GM18867 (cell line): ENCODE measurements around the gene ANKFY1.

ENCODE experiments used
- ATAC-seq: cut with Tn5 transposase; IDR thresholded peaks from one replicate; pipeline ENCODE4 v1.9.1; 2021; ENCODE audit warnings: mild to moderate bottlenecking, moderate library complexity; ENCODE audit not compliant: unreplicated experiment

Gene ANKFY1

DNA sequence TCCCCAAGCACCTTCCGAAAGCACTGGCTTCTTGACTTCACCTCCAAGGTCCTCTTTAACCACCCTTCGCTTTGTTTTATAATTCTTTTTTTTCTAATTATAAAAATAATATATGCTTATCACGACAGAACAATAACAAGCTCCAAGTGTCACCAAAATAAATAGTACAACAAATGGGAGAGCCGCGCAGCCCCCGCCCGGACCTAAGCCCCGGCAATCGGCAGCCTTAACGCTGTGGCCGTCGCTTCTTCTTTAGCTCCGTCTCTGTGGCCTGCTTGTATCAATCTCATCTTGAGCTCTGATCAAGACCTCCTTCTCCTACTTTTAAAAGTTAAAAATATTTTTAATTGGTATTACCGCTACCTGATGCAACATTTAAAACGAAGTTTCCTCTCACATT, 78.1 kb downstream of the ANKFY1 start:
- ATAC-seq, result no peak

DNA sequence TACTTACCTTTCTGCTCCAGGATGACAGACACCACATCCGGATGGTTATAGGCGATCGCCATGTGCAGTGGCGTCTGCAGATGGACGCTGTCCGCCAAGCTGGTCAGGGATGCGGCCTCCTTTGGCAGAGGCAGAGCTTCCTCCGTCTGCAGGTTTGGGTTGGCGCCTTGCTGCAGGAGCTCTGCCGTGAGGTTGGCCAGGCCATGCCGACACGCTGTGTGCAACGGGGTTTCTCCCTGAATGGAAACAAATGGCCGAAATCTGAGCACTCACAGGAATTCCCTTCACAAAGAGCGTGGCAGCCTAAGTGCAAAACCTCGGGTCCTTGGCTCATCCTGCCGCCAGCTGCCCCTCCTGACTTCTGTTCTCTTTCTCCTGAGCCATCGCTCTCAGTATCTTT, 79.0 kb downstream of the ANKFY1 start:
- ATAC-seq, result no peak

DNA sequence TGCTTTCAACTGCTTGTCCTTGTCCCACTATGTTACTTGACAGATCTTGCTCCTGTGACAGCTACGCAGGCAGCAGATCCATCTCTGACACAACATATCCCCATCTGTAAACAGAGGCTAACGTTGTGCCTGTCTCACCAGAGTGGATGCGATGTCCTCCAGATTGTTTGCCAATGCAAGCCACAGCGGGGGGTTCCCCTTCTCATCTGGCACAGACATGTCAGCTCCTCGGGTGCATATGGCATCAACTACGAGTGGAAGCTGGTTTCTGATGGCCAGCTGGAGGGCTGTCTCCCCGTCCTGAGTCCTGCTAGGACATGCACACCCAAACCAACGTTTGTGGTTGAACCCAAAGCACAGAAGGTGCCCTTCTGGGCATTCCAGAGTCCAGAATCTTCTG, 81.7 kb downstream of the ANKFY1 start:
- ATAC-seq, result no peak

DNA sequence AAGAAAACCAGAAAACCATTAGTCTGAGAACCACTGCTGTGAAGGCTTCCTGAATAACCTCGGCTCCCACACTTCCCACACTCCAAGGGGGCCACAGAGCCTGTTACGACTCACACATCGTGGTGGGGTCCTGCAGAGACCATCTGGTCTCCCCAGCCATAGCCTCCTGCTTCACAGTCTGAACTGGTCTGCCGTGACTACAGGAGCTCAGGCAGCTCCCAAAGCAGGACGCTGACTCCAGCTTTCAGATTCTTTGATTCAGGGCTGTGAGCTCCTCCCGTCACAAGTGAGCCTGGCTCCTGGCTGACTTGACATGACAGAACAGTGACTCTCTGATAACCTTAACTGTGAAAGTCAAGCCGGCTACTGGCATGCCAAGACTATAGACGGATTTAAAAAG, 83.0 kb downstream of the ANKFY1 start:
- no peak for ATAC-seq

DNA sequence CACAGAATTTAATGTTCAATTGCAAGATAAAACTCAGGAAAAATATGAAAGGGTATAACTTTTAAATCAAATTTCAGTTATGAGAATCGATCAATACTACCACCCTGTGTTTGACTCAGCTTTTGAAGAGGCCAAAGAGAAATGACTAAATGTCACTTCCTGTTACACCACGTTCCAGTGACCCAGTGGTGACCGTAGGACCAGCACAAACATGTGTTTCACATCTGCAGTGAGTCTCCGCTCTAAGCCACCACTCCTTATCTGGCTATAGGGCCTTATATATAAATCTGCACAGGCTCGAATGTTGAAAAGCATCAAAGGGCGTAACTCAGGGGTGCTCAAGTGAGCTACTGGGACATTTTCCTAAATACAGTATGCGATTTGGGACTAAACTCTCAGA, 84.7 kb downstream of the ANKFY1 start:
- ATAC-seq, result no peak

DNA sequence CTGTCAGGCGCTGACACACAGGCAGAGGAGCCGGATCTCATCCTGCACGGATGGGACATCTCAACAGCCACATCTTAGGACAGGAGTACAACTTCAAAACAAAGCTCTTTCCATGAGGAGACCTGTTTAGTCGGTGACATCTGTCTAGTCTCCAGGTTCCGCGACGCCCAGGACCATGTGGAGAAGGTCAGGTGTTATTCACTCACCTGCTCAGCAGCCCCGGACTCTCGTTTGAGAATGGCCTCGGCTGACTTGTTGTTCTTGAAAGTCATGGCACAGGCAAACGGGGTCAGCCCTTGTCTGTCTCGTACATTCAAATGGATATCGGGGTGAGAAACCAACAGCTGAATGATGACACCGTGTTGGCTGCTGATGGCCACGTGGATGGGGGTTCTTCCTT, 85.1 kb downstream of the ANKFY1 start:
- ATAC-seq, result no peak

DNA sequence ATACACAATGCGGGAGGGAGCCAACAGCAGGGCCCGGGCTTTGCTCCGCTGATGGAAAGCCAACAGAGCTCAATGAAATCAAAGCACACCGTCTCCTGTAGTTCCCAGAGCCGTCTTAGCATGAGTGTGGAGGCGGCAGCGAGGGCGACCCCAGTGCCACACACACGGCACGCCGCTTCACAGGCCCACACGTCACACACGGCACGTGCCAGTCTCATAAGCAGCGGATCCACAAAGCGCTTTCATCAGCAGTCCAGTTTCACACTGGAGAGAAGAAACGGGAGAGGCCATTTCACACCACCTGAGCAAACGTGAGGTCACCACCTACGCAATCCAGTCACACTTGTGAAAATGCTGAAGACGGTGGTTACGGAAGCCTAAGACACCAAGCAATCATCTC, 86.0 kb downstream of the ANKFY1 start:
- no peak for ATAC-seq

DNA sequence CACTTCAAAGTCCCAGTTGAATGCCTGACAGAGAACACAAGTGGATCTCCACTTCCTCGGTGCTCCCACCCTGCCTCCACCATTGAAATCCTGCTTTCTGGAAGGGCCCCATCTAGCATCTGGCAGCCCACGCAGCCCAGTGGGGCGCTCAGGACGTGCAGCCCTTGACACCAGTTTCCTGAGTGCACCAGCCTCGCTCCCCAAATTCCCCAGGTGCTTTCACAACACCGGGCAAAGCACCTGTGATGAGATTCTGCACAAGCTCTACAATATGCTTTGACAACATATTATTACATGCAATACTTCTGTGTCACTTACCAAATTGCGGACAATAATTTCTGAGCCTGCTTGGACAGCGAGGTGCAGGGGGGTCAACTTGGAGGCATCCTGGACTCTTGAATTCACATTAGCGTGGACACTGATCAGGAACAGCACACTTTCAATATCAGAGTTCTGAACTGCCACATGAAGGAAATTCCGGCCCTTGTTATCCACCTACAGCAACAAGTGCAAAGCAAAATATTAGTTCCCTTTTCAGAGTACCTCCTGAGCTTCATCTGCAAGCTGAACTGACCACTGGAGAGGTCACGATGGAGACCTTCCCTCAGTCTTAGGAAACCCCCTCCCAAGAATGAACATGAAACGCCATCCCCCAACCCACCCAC, 86.8 kb downstream of the ANKFY1 start:
- no peak for ATAC-seq

DNA sequence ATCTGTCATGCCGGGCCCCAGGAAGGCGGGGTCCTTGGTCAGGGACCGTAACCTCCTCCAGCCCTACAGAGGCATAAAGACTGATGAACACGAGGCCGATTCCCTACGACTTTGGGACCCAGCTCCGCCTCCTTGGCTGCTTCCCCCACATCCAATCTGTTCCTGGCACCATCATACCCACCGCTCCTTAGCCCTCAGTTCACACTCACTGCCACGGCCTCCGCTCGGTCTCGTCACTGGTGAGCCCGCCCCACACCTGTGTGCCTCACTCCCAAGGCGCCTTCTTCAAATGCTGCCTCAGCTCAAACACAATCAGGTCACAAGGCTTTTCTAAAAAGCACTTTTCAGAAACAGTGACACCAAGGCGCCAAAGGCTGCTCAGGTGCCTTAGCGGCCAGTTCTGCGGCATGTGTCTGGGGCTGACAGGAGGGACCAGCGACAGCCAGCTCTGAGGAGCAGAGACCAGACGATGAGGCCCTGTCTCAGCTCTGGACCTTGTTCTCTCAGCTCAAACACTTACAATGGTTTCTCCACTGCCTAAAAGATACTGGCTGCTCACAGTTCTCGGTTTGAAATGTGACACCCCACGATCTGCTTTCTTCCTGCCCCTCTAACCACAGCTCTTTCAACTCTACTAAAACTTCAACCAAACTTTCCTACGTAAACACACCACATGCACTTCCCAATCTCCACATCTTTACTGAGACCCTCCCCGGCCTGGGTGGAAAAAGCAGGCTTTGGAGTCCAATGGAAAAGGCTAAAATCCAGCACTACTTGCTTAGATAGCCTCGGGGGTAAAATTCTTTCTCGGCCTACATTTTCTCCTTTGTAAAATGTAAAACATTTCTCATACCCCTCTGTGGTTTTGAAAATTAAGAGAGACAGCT, 87.6 kb downstream of the ANKFY1 start:
- no peak for ATAC-seq

DNA sequence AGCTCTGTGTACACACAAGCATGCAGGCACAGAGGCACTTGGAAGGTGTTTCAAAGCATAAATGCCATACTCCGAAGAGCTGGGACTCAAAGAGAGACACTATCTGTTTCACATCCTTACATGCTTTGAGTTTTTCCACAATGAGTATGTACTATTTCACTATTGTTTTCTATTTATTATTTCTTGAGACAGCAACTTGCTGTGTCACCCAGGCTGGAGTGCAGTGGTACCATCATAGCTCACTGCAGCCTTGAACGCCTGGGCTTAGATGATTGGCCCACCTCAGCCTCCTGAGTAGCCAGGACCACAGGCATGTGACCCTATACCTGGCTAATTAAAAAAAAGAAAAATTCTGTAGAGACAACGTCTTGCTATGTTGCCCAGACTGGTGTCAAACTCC, 89.2 kb downstream of the ANKFY1 start:
- no peak for ATAC-seq

DNA sequence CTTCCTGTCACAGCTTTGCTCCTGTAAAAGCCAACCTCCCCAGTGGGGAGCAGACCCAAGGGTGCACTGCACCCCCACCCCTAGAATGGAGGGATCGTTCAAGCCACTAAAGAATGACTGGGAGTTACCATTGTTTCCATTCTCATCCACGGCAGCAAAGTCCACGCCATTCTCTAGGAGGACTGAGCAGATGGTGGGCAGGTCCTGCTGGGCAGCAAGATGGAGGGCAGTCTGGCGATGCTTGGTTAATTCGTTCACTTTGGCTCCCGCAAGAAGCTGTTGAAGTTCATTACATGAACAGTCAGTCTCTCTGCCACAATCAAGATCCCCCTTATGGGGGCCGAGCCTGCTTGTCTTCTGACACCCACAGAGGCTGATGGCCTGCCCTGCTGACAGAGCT, 90.0 kb downstream of the ANKFY1 start:
- no peak for ATAC-seq

DNA sequence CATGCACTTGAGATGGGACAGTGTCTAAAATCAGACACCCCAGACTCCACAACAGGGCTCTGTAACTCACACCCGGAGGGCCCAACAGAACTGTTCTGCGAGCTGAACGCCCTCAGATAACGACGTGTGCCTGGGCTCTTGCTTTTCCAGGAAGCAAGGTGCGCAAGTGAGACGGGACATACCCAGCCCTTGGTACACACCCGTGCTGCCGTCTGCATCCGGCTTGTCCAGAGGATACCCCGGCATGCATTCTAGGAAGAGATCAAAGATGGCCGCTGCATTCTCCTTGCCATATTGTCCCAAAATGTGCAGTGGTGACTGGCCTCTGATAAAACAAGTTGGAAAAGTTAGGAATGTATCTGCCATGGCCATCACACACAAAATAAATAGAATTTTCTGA, 91.4 kb downstream of the ANKFY1 start:
- ATAC-seq, result no peak

DNA sequence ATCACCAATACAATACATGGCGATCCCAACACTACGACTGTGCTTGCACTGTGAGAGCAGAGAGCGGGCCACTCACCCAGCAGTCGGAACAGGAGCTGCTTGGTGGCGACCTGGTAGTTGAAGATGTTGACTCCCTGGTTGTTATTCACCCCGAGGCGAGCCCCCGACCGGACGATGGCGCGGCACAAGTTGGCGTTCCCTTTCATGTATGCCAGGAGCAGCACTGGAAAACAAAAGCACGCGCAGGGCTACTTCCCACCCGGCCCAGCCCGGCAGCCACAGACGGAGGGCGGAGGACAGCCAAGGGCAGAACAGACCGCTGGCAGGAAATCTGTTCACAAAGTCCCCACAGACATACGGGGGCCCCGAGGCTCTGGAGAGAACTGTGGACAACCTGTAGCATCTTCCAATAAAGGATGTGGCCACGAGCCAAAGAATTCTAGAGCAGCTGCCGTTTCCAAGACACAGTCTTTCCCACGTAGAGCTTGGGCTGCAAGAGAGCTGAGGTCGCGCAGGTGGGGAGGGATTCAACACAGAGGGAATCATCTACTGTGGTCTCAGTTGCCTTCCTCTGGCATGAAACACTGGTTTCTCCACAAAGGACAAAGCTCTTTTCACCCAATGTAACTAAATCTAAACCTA, 93.0 kb downstream of the ANKFY1 start:
- no peak for ATAC-seq

DNA sequence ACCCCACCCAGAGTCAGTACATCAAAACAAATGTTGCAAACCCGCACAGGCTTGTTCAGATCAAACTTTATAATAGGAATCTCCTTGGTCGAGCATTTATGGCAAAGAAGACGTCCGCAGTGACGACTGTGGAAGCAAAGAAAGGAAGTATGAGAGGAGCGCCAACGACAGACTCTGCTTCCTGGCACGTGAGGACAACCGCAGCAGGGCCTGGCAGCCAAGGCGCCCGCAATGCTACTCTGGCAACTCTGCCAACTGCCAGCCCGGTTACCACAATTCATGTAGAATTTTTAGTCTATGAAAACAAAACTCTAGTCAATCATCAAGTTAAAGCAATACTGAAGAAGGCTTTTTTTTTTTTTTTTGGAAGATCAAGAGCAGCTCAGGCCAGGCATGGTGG, 96.0 kb downstream of the ANKFY1 start:
- no peak for ATAC-seq

DNA sequence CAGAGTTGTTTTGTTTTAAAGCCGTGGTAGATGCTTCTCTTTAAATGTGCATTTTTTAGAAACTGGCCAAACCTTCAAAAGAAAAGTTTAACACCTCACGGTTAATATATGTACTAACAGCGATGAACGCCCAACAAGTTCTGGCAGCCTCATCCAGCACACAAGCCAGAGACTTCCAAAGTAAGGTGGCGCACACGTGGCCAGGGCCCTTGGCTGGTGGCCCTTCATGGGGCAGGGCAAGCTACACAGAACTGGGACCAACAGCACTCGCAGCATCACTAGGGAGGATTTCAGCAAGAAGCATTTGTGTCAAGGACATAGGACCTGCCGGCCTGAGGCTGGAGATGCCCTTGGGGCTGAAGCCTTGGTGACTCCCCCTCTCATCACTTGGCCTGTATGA, 97.4 kb downstream of the ANKFY1 start:
- ATAC-seq, result no peak

DNA sequence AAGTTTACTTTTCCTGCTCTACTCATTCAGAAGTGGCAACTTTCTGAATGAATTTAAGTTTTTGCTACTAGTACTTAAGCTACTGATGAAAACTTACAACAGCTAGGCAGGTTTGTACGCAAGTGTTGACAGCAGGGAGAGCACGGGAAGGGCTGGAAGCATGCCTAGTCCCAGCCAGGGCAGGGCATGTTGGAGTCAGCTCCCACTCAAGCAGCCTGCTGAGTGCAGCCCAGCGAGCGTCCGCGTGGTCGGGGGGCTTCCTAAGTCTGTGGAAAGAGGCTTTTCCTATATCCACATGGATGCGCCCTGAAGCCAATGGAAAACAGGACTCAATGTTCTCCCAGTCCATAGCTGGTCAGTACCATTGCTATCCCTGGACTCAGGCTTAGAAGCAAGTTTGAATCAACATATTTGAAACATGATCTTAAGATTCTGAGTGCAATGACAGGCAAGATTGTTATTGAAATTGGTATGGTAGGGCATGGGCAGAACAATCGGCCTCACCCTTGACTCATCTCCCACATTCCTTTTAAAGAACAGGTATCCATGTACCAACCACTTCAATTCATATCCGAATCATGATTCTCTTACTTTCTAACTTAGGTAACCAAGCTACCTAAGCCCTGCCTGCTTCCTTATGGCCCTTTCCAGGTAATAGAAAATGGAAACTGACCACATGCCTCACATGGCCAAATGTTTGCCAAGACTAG, 98.3 kb downstream of the ANKFY1 start:
- ATAC-seq, result no peak

DNA sequence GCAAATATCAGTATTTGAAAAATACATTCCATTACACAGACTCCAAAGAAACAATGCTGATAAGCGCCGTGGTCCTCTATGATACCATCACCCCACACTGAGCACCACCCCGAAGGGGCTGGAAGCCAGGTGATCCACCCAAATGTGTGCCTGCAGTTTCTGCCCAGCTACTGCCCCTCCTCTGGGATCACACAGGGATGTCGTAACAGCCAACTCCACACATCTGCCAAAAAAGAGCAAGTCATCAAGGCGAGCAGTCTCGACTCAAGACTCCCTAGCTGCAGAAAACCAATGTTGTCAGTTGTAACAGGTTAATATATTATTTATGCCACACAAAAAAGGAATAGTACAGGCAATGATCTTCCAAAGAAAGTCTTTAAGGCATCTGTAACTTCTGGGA, 99.8 kb downstream of the ANKFY1 start:
- no peak for ATAC-seq

DNA sequence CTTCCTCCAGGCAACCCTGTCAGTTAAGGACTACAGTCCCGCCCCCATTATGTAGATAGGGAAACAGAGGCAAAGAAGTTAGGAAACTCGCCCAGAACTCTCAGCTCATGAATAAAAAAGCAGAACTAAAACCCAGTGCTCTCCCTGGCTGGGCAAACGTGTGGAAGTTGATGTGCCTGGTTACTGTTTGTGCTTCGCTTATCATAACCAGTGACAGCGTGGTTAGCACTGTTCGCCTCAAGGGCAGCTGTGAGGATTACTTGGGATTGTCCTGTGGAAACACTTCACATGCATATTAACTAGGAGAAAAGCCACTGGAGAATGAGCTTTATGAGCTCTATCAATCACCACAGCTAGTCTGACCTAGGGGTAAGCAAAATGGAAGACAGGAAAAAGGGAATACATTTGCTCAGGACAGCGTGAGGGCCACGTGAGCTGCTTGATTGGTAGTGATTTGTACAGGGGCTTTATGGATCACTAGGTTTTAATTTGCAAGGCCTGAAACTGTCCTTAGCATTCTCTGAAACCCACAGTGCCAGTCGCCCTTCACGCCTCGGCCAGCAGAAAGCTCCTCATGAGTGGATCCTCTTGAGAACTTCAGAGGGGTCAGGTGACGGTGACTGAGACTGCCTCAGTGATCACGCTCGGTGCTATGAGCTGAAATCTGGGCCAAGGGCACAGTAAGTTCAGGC, 100.9 kb downstream of the ANKFY1 start:
- no peak for ATAC-seq

DNA sequence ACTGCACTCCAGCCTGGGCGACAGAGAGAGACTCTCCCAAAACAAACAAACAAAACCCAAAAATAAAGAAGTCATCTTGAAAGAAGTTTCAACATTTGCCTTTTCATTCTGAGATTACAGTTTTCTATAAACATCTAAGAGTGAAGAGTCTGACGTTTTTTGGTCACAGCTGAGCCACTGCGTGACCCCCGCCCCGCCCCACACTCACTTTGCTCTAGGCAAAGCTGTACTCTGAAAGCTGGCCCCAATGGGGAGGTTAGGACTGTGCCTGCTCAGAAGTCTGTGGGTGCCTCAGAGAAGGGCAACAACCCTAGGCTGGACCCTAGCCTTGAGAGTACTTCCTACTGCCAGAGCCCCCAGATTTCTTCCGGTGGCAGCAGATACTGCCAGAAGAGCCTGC, 101.5 kb downstream of the ANKFY1 start:
- no peak for ATAC-seq

DNA sequence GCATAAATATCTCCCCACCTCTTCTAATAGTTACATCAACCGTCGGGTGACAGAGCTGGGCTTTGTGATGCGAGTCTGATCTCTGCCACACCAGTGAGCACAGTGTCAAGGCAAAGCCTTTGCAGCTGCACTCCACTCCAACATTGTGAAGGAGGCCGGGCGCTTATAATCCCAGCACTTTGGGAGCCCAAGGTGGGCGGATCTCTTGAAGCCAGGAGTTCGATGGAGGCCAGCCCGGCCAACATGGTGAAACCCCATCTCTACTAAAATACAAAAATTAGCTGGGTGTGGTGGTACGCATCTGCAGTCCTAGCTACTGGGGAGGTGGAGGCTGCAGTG, 101.8 kb downstream of the ANKFY1 start:
- no peak for ATAC-seq
